Suprapubic skin (tissue), 4 donors: Measurements from ENCODE around the gene SUFU. TPM values are rescaled to one million over a fixed set of nuclear protein-coding genes. Genes with fewer than 3 reads are reported as not detected.

Source experiments
- DNase-seq, 2 donors: peaks; one replicate each; pipeline ENCODE4 v3.0.0-alpha.2; 2019; ENCODE audit warnings: low spot score in 2 of 2
- H3K27ac ChIP-seq: fragments of 200-600 bp; sonication (generic); one replicate; pipeline ENCODE4 v1.5.1; 2019
- H3K27me3 ChIP-seq: fragments of 200-600 bp; sonication (generic); one replicate; pipeline ENCODE4 v1.5.1; 2019
- H3K36me3 ChIP-seq: fragments of 200-600 bp; sonication (generic); one replicate; pipeline ENCODE4 v1.5.1; 2019
- H3K4me1 ChIP-seq: fragments of 200-600 bp; sonication (generic); one replicate; pipeline ENCODE4 v1.5.1; 2019
- H3K4me3 ChIP-seq: fragments of 200-600 bp; sonication (generic); one replicate; pipeline ENCODE4 v1.5.1; 2019; ENCODE audit warnings: mild to moderate bottlenecking
- H3K9me3 ChIP-seq: fragments of 200-600 bp; sonication (generic); one replicate; pipeline ENCODE4 v1.5.1; 2019
- CTCF ChIP-seq, 2 donors: fragments of 200-600 bp in 1 of 2; fragments of 450-650 bp in 1 of 2; sonication (generic) in 1 of 2; IDR thresholded peaks; one replicate each; pipeline ENCODE4 v1.5.1; 2016 to 2019; ENCODE audit warnings: antibody characterized with exemption in 2 of 2, mild to moderate bottlenecking in 1 of 2, moderate library complexity in 1 of 2
- EP300 ChIP-seq: sonication (generic); formaldehyde crosslinking; IDR thresholded peaks from one replicate; pipeline ENCODE4 v1.6.1; 2017; ENCODE audit warnings: antibody characterized with exemption
- POLR2A ChIP-seq, 2 donors: fragments of 450-650 bp; IDR thresholded peaks; one replicate each; pipeline ENCODE4 v1.6.1; 2017; ENCODE audit warnings: antibody characterized with exemption in 2 of 2, mild to moderate bottlenecking in 2 of 2, moderate library complexity in 2 of 2
- POLR2AphosphoS5 ChIP-seq, 3 donors: sonication (generic); formaldehyde crosslinking; IDR thresholded peaks; one replicate each; pipeline ENCODE4 v1.6.1; 2017; ENCODE audit warnings: antibody characterized with exemption in 3 of 3
- WGBS: methylation state at CpG from one replicate; pipeline ENCODE4 v1.1.5; 2018; 5-methylcytosine and 5-hydroxymethylcytosine counted together
- total RNA-seq, 4 donors: library from RNA; depleted of rRNA; stranded (reverse); fragments of >200 nt; gene quantifications; one replicate each; pipeline ENCODE4 v1.1.0, GENCODE V29; 2016

SUFU gene
- total RNA-seq, 4 donors from 2014 or later, result 15.3 to 22.7 (median 18.9) TPM

DNA sequence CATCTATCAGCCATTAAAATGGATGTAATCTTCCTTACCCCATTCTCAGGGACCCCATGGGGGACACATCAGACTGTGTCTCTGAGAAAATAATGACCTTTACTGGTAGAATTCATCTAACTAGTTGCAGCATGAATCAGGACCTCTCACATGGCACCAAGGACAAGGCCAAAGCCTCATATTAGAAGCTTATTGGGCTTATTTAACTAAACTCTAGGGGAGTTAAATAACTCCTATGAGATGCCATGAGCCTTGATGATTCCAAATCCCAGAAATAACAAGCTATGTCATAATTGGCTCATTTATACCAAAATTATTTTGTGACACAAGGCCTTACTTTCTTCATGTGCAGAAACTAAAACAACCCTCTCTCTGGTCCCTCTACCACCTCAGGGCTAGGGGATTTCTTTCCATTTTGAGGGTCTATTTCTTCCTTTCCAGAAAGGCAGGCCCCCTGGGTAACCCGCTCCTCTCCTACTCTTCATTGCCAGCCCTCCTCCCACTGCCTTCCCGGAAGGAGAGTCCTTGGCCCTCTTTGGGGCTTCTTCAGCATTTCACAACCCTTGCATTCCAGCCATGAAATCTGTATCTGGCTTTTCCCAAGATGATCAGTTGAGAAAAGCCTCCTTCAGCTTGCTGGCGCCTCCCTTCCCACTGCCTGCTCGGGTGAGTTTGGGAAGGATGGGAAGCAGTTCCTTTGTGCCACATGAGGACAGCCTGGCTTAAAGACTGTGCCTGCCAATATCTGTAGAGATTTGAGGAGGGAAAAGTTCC is 98.7 kb downstream of the SUFU start:
- no peak for DNase-seq
- Histone ChIP-seq H3K9me3 (no peaks in the 10 kb centered on the region), H3K4me1 (peaks cover 47% of the 10 kb centered on the region), H3K36me3 (peaks cover 69% of the 10 kb centered on the region), H3K4me3 (no peak overlapping the region), H3K27me3 (no peaks in the 10 kb centered on the region), H3K27ac (peak overlapping the region; percentile 78)
- no peak for TF ChIP-seq CTCF (IDR thresholded peaks at IDR 0.05)
- peak in 2 of 3 donors; percentile 51 to 55 for TF ChIP-seq POLR2AphosphoS5 (IDR thresholded peaks at IDR 0.05)
- 67% methylated on average over 4 of the region's 4 CpGs for WGBS

- Histone ChIP-seq H3K36me3 (peaks cover 54% of the 10 kb centered on the region), H3K9me3 (no peaks in the 10 kb centered on the region), H3K27me3 (no peaks in the 10 kb centered on the region), H3K4me1 (peaks cover 32% of the 10 kb centered on the region), H3K27ac (no peak overlapping the region), H3K4me3 (no peak overlapping the region)
- WGBS, result 88% methylated on average over 4 of the region's 7 CpGs
- TF ChIP-seq POLR2AphosphoS5 (IDR thresholded peaks at IDR 0.05) (no peak), CTCF (IDR thresholded peaks at IDR 0.05) (no peak)
- no peak for DNase-seq
Observed at GRCh38 chr10:102603946-102604345, 100.2 kb downstream of the SUFU start.

- Histone ChIP-seq H3K27me3 (no peaks in the 10 kb centered on the region), H3K9me3 (no peaks in the 10 kb centered on the region), H3K4me3 (no peak overlapping the region), H3K27ac (no peak overlapping the region), H3K36me3 (peaks cover 49% of the 10 kb centered on the region), H3K4me1 (peaks cover 30% of the 10 kb centered on the region)
- no peak for TF ChIP-seq POLR2AphosphoS5 (IDR thresholded peaks at IDR 0.05)
- TF ChIP-seq EP300, result no peak
- no peak for TF ChIP-seq CTCF (IDR thresholded peaks at IDR 0.05)
- no peak for TF ChIP-seq POLR2A (IDR thresholded peaks at IDR 0.05)
- 69% methylated on average over 6 of the region's 6 CpGs for WGBS
- DNase-seq, result no peak
Observed at GRCh38 chr10:102604439-102604841, 100.7 kb downstream of the SUFU start.

- Histone ChIP-seq H3K4me3 (no peak overlapping the region), H3K9me3 (no peaks in the 10 kb centered on the region), H3K27me3 (no peaks in the 10 kb centered on the region), H3K4me1 (peaks cover 27% of the 10 kb centered on the region), H3K27ac (no peak overlapping the region), H3K36me3 (peaks cover 39% of the 10 kb centered on the region)
- WGBS, result 85% methylated on average over 5 of the region's 5 CpGs
- DNase-seq, result no peak
- TF ChIP-seq CTCF (IDR thresholded peaks at IDR 0.05) (no peak), POLR2A (IDR thresholded peaks at IDR 0.05) (no peak), POLR2AphosphoS5 (IDR thresholded peaks at IDR 0.05) (no peak), EP300 (no peak)
Observed at GRCh38 chr10:102605712-102606111, 101.9 kb downstream of the SUFU start.

DNA sequence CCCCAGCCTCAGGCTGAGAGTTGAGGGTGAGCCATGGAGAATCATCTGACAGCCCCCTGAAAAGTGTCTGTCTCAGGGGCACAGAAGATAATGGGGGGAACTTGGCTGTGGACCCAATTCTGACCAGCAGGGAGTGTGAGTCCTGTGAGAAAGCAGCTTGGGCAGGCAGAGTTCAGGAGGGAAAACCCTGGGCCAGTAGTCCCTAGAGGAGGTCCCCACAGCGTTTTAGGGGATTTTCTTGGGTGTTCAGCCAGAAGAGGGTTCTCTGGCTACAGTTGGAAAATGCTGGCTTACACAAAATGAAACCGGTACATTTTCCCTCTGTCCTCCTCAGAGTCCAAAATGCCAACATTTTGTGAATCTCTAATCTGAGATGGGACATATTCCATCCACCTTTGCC is 104.7 kb downstream of the SUFU start:
- no peaks in the 10 kb centered on the region for H3K27me3 ChIP-seq
- no peak for TF ChIP-seq POLR2A (IDR thresholded peaks at IDR 0.05)
- TF ChIP-seq EP300, result no peak
- no peak for TF ChIP-seq CTCF (IDR thresholded peaks at IDR 0.05)
- no peak for TF ChIP-seq POLR2AphosphoS5 (IDR thresholded peaks at IDR 0.05)
- 66% methylated on average over 2 of the region's 2 CpGs for WGBS

More for the DNA sequence above, 104.7 kb downstream of the SUFU start:
- no peak for DNase-seq
- Histone ChIP-seq H3K36me3 (peaks cover 17% of the 10 kb centered on the region), H3K4me3 (no peak overlapping the region), H3K27ac (no peak overlapping the region), H3K9me3 (no peaks in the 10 kb centered on the region), H3K4me1 (peaks cover 22% of the 10 kb centered on the region)
